ENCODE data around the gene TCP11X2. TPM values are rescaled to one million over a fixed set of nuclear protein-coding genes. Genes with fewer than 3 reads are reported as not detected.
"Not testable (repeated sequence)": the region's sequence is repeated elsewhere in the genome, so short reads cannot be mapped to it uniquely, and the experiment has no call there.

Gene TCP11X2
- total RNA-seq, 3 donors from 2014 or later: not detected

DNA sequence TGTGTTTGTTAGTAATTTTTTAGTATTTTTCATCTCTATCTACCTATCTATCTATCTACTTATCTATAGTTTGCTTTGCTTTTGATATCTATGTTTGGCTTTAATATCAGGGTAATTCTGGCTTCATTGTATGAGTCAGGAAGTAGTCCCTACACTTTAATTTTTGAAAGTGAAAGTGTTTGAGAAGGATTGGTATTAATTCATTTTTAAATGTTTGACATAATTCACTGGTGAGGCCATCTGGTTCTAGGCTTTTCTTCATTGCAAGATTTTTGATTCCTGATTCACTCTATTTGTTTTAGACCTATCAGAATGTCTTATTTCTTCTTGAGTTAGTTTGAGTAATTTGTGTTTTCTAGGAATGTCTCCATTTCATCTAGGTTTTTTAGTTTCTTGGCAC, 20.2 kb upstream of the TCP11X2 start:
- Histone ChIP-seq H3K36me3 (no peaks in the 10 kb centered on the region), H3K9me3 (peaks cover 5 to 6% of the 10 kb centered on the region in 2 donors), H3K27ac (no peak overlapping the region), H3K4me1 (no peaks in the 10 kb centered on the region), H3K4me3 (no peak overlapping the region), H3K27me3 (peaks cover 0 to 22% of the 10 kb centered on the region in 2 donors)
- TF ChIP-seq POLR2A (IDR thresholded peaks at IDR 0.05): no peak
- TF ChIP-seq, protein P1, sequence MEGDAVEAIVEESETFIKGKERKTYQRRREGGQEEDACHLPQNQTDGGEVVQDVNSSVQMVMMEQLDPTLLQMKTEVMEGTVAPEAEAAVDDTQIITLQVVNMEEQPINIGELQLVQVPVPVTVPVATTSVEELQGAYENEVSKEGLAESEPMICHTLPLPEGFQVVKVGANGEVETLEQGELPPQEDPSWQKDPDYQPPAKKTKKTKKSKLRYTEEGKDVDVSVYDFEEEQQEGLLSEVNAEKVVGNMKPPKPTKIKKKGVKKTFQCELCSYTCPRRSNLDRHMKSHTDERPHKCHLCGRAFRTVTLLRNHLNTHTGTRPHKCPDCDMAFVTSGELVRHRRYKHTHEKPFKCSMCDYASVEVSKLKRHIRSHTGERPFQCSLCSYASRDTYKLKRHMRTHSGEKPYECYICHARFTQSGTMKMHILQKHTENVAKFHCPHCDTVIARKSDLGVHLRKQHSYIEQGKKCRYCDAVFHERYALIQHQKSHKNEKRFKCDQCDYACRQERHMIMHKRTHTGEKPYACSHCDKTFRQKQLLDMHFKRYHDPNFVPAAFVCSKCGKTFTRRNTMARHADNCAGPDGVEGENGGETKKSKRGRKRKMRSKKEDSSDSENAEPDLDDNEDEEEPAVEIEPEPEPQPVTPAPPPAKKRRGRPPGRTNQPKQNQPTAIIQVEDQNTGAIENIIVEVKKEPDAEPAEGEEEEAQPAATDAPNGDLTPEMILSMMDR (IDR thresholded peaks at IDR 0.05): no peak
- no peak for TF ChIP-seq POLR2AphosphoS5 (IDR thresholded peaks at IDR 0.05)
- intact Hi-C loops (cut with DNase I; ENCODE audit: low total_unique reads): no loop called here
- no peak for DNase-seq (ENCODE audit: low spot score in 2 of 2)

DNA sequence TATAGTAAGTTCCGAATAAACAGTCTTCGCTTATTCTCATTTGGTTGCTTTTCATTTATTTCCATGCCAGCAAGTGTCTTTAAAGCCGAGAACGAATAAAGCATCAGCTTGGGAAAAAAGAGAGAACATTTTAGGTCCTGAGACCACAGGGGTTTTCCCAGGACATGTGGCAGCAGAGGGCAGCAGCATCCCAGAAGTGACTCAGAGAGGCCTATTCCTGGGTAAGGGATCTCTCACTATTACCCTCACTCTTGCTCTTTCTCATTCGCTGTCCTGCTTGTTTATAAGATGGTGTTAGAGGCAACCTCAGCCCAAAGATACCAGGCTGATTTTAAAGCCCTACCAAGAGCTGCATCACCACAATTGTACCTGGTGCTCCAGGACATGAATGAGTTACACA, 7.2 kb upstream of the TCP11X2 start:
- intact Hi-C loops (cut with DNase I; ENCODE audit: low total_unique reads); H3K4me1 ChIP-seq; H3K27me3 ChIP-seq; H3K4me3 ChIP-seq; H3K36me3 ChIP-seq; H3K9me3 ChIP-seq; H3K27ac ChIP-seq; DNase-seq (ENCODE audit: low spot score in 2 of 2): not testable (repeated sequence)

DNA sequence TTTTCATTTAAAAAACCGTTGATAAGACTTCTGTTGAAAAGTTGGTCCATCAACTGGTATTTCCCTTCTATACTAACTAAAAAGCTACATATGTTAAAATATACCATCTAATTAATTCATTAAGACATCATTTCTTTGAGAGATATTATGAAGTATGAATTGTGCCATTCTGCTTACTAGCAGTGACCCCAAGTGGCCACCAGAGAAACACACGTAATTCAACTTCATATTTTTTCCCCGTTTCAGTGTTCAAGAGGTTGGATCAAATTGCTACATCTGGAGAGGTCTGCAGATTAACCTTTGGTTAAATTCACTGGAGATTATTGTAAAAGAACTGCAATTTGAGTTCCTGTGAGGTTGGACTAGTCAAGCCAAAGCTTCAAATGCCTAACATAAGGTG, 1.4 kb downstream of the TCP11X2 start:
- H3K27ac ChIP-seq; H3K9me3 ChIP-seq; H3K4me3 ChIP-seq; DNase-seq (ENCODE audit: low spot score in 2 of 2); intact Hi-C loops (cut with DNase I; ENCODE audit: low total_unique reads); H3K27me3 ChIP-seq; H3K4me1 ChIP-seq; H3K36me3 ChIP-seq: not testable (repeated sequence)

DNA sequence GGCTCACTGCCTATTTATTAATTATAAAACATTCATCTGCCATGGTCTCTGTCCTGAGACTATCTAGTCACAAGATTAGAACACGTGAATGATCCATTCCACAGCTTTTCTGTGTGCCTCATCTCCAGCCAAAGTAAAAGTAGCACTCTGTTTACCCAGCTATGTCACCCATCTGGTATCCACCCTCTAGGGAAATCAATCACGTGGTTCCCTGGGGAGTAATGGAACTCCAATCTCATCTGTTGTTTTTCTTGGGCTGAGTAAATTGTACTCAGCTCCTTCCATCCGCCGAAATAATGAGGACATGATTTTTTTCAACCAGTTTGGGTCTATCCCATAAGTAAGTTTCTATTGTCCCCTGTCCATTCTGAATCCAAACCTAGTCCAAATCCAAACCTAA, 13.0 kb downstream of the TCP11X2 start:
- DNase-seq (ENCODE audit: low spot score in 2 of 2); H3K27ac ChIP-seq; H3K4me1 ChIP-seq; H3K4me3 ChIP-seq; H3K27me3 ChIP-seq; H3K36me3 ChIP-seq; intact Hi-C loops (cut with DNase I; ENCODE audit: low total_unique reads); H3K9me3 ChIP-seq: not testable (repeated sequence)

DNA sequence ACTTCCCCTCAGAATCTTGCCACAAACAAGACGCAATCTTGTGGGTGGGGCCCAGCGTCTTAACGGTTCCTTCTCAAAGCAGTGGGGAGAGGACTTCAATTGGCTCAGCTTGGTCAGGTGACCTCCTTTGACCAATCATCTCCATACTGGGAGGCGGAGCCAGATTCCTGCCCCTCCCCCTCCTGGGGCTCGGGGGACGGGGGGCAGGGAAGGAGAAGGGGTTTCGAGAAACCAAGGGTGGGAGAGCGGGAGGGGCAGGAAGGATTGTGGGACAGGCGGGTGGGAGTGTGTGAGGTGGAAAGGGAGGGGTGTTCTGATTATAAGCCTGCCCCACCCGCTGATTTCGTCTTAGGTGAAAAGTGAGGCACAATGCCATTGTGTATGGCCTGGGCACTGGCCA, 31.7 kb downstream of the TCP11X2 start, which contains the start of gene NXF2B:
Gene NXF2B (minus strand): TSS at position 101 of the 400 bp plus-strand sequence. CDS start 59,972 bp downstream, outside the sequence.
- H3K36me3 ChIP-seq; H3K4me1 ChIP-seq; H3K27ac ChIP-seq; H3K27me3 ChIP-seq; intact Hi-C loops (cut with DNase I; ENCODE audit: low total_unique reads); H3K4me3 ChIP-seq; DNase-seq (ENCODE audit: low spot score in 2 of 2); H3K9me3 ChIP-seq: not testable (repeated sequence)

DNA sequence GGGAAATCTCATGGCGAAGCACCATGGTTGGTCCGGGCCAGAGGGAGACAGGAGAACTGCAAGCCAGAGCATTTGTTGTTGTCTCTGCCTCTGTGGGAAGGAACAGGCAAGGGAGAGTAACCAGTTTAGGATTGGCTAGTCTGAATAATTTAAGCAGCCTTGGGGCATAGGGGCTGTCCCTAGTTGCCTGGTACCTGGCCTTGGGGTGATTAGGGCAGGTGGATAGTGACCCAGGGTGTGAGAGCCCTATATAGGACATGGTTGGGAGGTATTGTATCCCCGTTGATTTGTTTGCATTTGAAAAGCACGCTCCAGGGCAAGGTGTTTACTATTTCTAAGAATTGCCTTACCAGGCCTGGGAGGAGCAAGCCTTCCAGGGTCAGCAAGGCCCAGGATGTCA, 57.1 kb downstream of the TCP11X2 start:
- H3K27me3 ChIP-seq; H3K27ac ChIP-seq; DNase-seq (ENCODE audit: low spot score in 2 of 2); H3K9me3 ChIP-seq; H3K36me3 ChIP-seq; H3K4me1 ChIP-seq; intact Hi-C loops (cut with DNase I; ENCODE audit: low total_unique reads); H3K4me3 ChIP-seq: not testable (repeated sequence)

Other genes starting within 250 kb of the TCP11X2 start
- not detected for gene NXF2, start 224.6 kb downstream of the TCP11X2 start, total RNA-seq
- gene NXF2B, start 31.8 kb downstream of the TCP11X2 start, total RNA-seq: not detected
- gene TMSB15A, start 44.9 kb upstream of the TCP11X2 start, total RNA-seq: 1 to 10 TPM; 1.3 to 1.6 (median 1.4) TPM
- gene ARMCX5, start 127.7 kb upstream of the TCP11X2 start, total RNA-seq: 10 to 100 TPM; 13.9 to 21.5 (median 16.4) TPM
- 10 to 100 TPM in 2 of 3 donors, 1 to 10 TPM in 1; 7.5 to 16.1 (median 16.1) TPM for gene GPRASP1, start 179.7 kb upstream of the TCP11X2 start, total RNA-seq
- gene GPRASP2, start 240.6 kb upstream of the TCP11X2 start, total RNA-seq: 10 to 100 TPM in 2 of 3 donors, 1 to 10 TPM in 1; 8.0 to 16.2 (median 13.1) TPM
- gene GPRASP3, start 248.9 kb upstream of the TCP11X2 start, total RNA-seq: 1 to 10 TPM; 1.8 to 4.3 (median 4.2) TPM